Right lobe of liver (tissue), 4 donors: ENCODE data around the gene WDR89.
"Not testable (repeated sequence)": the region's sequence is repeated elsewhere in the genome, so short reads cannot be mapped to it uniquely, and the experiment has no call there.

Experiments
- POLR2A ChIP-seq: fragments of 450-650 bp; IDR thresholded peaks from one replicate; pipeline ENCODE4 v1.6.1; 2017; ENCODE audit warnings: antibody characterized with exemption, mild to moderate bottlenecking
- TF ChIP-seq, protein P1 (sequence below), 4 donors: fragments of 200-600 bp in 3 of 4; fragments of 450-650 bp in 1 of 4; IDR thresholded peaks; one replicate each; pipeline versions ENCODE4 v1.5.1 to v1.8.0; 2016 to 2022; ENCODE audit warnings: antibody characterized with exemption in 4 of 4, mild to moderate bottlenecking in 2 of 4
- donor health status: DM: no; HTN: no; CAD: no.
- donor health status: DM: no; HTN: no; CAD: no.
- donor health status: DM: no; HTN: yes; CAD: no.

DNA sequence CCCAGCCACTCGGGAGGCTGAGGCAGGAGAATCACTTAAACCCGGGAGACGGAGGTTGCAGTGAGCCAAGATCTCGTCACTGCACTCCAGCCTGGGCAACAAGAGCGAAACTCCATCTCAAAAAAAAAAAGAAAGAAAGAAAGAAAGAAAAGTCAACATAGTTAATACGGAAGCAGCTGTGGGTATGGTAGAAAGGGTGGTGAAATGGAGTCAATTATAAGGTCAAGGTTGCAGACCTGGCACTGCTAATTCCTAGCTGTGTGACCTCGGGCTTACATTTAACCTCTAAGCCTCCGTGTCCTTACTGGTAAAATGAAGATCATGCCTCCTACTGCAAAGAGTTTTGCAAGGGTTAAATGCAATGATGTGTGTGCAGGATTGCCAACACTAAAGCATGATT is 58.6 kb downstream of the WDR89 start:
- TF ChIP-seq, protein P1, sequence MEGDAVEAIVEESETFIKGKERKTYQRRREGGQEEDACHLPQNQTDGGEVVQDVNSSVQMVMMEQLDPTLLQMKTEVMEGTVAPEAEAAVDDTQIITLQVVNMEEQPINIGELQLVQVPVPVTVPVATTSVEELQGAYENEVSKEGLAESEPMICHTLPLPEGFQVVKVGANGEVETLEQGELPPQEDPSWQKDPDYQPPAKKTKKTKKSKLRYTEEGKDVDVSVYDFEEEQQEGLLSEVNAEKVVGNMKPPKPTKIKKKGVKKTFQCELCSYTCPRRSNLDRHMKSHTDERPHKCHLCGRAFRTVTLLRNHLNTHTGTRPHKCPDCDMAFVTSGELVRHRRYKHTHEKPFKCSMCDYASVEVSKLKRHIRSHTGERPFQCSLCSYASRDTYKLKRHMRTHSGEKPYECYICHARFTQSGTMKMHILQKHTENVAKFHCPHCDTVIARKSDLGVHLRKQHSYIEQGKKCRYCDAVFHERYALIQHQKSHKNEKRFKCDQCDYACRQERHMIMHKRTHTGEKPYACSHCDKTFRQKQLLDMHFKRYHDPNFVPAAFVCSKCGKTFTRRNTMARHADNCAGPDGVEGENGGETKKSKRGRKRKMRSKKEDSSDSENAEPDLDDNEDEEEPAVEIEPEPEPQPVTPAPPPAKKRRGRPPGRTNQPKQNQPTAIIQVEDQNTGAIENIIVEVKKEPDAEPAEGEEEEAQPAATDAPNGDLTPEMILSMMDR (IDR thresholded peaks at IDR 0.05) = not testable (repeated sequence)
- TF ChIP-seq POLR2A = not testable (repeated sequence)
